Endodermal cell (in vitro differentiated cells): ENCODE results near the gene APCDD1. TPM values are rescaled to one million over a fixed set of nuclear protein-coding genes. Genes with fewer than 3 reads are reported as not detected.

ENCODE experiments used
- DNase-seq: peaks from one replicate; pipeline ENCODE4 v3.0.0-alpha.2; 2017
- H3K27ac ChIP-seq: 2 replicates; pipeline ENCODE4 v1.5.1; 2013; ENCODE audit warnings: mild to moderate bottlenecking, low read depth, low read length, moderate library complexity
- H3K27me3 ChIP-seq: 2 replicates; pipeline ENCODE4 v1.6.1; 2013; ENCODE audit warnings: mild to moderate bottlenecking, low read length, moderate library complexity; ENCODE audit not compliant: insufficient read depth, control insufficient read depth, poor library complexity, severe bottlenecking
- H3K36me3 ChIP-seq: 2 replicates; pipeline ENCODE4 v1.7.0; 2013; ENCODE audit warnings: mild to moderate bottlenecking, low read length, moderate library complexity; ENCODE audit not compliant: control insufficient read depth, insufficient read depth
- H3K4me1 ChIP-seq: one replicate; pipeline ENCODE4 v1.7.0; 2013; ENCODE audit warnings: low read length; ENCODE audit not compliant: control insufficient read depth, insufficient read depth
- H3K4me3 ChIP-seq: 2 replicates; pipeline ENCODE4 v1.5.1; 2013; ENCODE audit warnings: mild to moderate bottlenecking, low read length, moderate library complexity
- H3K9ac ChIP-seq: 2 replicates; pipeline ENCODE4 v1.6.1; 2013; ENCODE audit warnings: mild to moderate bottlenecking, low read length, moderate library complexity; ENCODE audit not compliant: poor library complexity, severe bottlenecking; ENCODE audit errors: extremely low read depth
- H3K9me3 ChIP-seq: 2 replicates; pipeline ENCODE4 v1.6.1; 2013; ENCODE audit warnings: mild to moderate bottlenecking, low read length, moderate library complexity; ENCODE audit not compliant: control insufficient read depth
- H3K27ac Mint-ChIP-seq: 2 replicates; pipeline ENCODE4 v1.8.0; 2020; ENCODE audit warnings: mixed read lengths
- H3K27me3 Mint-ChIP-seq: 2 replicates; pipeline ENCODE4 v1.8.0; 2021; ENCODE audit warnings: mild to moderate bottlenecking, mixed read lengths; ENCODE audit not compliant: insufficient read depth
- H3K36me3 Mint-ChIP-seq: 2 replicates; pipeline ENCODE4 v1.8.0; 2020; ENCODE audit warnings: low read depth, mixed read lengths
- H3K4me1 Mint-ChIP-seq: 2 replicates; pipeline ENCODE4 v1.8.0; 2020; ENCODE audit warnings: mixed read lengths
- H3K4me3 Mint-ChIP-seq: 2 replicates; pipeline ENCODE4 v1.8.0; 2020; ENCODE audit warnings: mild to moderate bottlenecking, moderate library complexity, mixed read lengths
- H3K9me3 Mint-ChIP-seq: 2 replicates; pipeline ENCODE4 v1.8.0; 2020; ENCODE audit warnings: mild to moderate bottlenecking, mixed read lengths
- WGBS, 2 experiments: methylation state at CpG; one replicate each; pipeline versions ENCODE4 v1.1.5 to v1.1.7; 2013; ENCODE audit warnings: missing lambda C conversion rate in 2 of 2, mixed read lengths in 1 of 2; ENCODE audit not compliant: insufficient coverage in 1 of 2, insufficient read length in 1 of 2; 5-methylcytosine and 5-hydroxymethylcytosine counted together
- total RNA-seq, 2 donors: library from RNA; stranded (reverse); fragmentation: NEBNext Ultra II Directional in 1 of 2; extraction: Animal tissue kit (Norgen Biotek cat#: 25700) in 1 of 2; gene quantifications; 2 replicates in 1 of 2; 3 replicates in 1 of 2; pipeline ENCODE4 v1.2.1, GENCODE V29; 2021
- TF ChIP-seq, protein P1 (sequence below): fragments of 200-600 bp; sonication (generic); conservative IDR thresholded peaks from 2 replicates; pipeline ENCODE4 v1.5.0; 2021; ENCODE audit warnings: antibody characterized with exemption, mild to moderate bottlenecking

Gene APCDD1
- total RNA-seq, 2 donors from 2014 or later = 6.5 to 9.0 TPM

DNA sequence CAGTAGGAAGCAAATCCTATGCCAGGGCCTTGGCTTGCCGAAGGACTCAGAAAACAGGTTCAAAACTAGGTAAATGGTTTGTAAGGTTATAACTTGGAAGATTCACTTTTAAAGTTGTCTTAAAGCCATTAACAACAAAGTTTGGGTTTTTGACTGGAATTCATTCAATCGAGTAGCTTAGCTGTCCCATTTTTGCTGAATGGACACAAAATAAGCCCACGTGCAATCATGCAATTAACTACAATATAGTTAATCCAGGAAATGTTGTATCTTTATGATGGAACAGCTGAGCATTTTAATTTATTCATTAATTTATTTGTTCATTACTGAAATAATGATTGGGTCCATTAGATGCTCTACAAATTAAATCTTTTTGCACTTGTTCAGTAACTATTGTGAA is 18.3 kb upstream of the APCDD1 start:
- DNase-seq = no peak
- WGBS, 2 experiments = 94 to 100% methylated on average over 1 to 3 of the region's 3 CpGs
- no peak overlapping the region for H3K4me3 ChIP-seq
- Mint-ChIP-seq H3K27ac (no peak overlapping the region), H3K27me3 (peaks cover 2% of the 10 kb centered on the region), H3K4me1 (no peaks in the 10 kb centered on the region), H3K4me3 (no peak overlapping the region), H3K36me3 (no peaks in the 10 kb centered on the region), H3K9me3 (no peaks in the 10 kb centered on the region)
- H3K9me3 ChIP-seq = no peaks in the 10 kb centered on the region
- H3K36me3 ChIP-seq = no peaks in the 10 kb centered on the region
- no peak overlapping the region for H3K27ac ChIP-seq
- no peak overlapping the region for H3K9ac ChIP-seq
- no peaks in the 10 kb centered on the region for H3K27me3 ChIP-seq
- H3K4me1 ChIP-seq = peaks cover 2% of the 10 kb centered on the region
- TF ChIP-seq, protein P1, sequence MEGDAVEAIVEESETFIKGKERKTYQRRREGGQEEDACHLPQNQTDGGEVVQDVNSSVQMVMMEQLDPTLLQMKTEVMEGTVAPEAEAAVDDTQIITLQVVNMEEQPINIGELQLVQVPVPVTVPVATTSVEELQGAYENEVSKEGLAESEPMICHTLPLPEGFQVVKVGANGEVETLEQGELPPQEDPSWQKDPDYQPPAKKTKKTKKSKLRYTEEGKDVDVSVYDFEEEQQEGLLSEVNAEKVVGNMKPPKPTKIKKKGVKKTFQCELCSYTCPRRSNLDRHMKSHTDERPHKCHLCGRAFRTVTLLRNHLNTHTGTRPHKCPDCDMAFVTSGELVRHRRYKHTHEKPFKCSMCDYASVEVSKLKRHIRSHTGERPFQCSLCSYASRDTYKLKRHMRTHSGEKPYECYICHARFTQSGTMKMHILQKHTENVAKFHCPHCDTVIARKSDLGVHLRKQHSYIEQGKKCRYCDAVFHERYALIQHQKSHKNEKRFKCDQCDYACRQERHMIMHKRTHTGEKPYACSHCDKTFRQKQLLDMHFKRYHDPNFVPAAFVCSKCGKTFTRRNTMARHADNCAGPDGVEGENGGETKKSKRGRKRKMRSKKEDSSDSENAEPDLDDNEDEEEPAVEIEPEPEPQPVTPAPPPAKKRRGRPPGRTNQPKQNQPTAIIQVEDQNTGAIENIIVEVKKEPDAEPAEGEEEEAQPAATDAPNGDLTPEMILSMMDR = no peak

DNA sequence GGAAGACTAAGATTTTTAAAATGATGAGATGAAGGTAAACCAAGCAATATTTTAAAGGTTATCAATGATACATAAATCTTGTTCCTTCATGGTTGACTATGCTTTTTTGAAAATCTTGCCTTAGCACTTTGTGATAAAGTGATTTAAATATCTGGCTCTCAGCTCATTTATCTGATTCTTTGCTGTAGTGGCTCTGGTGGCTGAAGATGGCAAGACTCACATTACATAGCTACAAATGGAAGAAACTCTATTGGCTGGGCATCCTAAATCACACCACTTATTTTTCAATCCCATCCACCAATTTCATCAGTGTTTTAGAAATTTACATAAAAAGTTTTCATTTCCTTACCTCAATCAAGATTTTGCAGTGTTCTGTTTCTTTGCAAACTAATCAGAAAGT is 16.6 kb upstream of the APCDD1 start:
- H3K27ac ChIP-seq = no peak overlapping the region
- no peaks in the 10 kb centered on the region for H3K36me3 ChIP-seq
- H3K9ac ChIP-seq = no peak overlapping the region
- no peak overlapping the region for H3K27ac Mint-ChIP-seq
- H3K4me1 Mint-ChIP-seq = no peaks in the 10 kb centered on the region
- H3K4me1 ChIP-seq = peaks cover 2% of the 10 kb centered on the region
- no peaks in the 10 kb centered on the region for H3K36me3 Mint-ChIP-seq
- peak; percentile 42 for DNase-seq
- TF ChIP-seq, protein P1 = peak; percentile 74
- H3K9me3 ChIP-seq = no peaks in the 10 kb centered on the region
- H3K4me3 Mint-ChIP-seq = no peak overlapping the region
- no peaks in the 10 kb centered on the region for H3K27me3 Mint-ChIP-seq
- no peak overlapping the region for H3K4me3 ChIP-seq
- H3K27me3 ChIP-seq = no peaks in the 10 kb centered on the region
- no peaks in the 10 kb centered on the region for H3K9me3 Mint-ChIP-seq

DNA sequence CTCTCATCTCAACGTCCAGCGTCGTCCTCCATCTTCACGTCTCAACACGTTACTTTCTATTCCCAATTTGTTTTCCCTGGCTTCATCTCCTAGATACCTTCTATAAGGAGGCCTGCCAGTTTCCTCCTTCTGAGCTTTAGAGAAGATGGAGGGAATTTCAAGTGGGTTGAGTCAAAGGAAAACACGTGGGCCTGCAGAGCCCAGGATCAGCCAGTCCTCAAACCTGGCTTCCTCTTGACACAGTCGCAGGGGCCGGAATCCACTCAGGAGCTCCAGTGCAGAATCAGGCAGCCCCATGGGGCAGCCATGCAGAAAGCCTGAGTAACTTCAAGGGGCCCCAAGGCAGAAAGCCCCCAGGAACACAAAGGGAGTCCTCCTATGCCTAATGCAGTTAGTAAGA is 14.5 kb upstream of the APCDD1 start:
- Mint-ChIP-seq H3K4me3 (no peak overlapping the region), H3K27ac (no peak overlapping the region), H3K36me3 (no peaks in the 10 kb centered on the region), H3K27me3 (no peaks in the 10 kb centered on the region), H3K9me3 (no peaks in the 10 kb centered on the region), H3K4me1 (peaks cover 9% of the 10 kb centered on the region)
- TF ChIP-seq, protein P1 = no peak
- Histone ChIP-seq H3K27ac (no peak overlapping the region), H3K4me3 (no peak overlapping the region), H3K4me1 (peaks cover 2% of the 10 kb centered on the region), H3K9me3 (no peaks in the 10 kb centered on the region), H3K9ac (no peak overlapping the region), H3K27me3 (no peaks in the 10 kb centered on the region), H3K36me3 (no peaks in the 10 kb centered on the region)
- 89 to 96% methylated on average over 3 to 8 of the region's 8 CpGs for WGBS, 2 experiments
- DNase-seq = no peak
